Mononuclear cell (primary cell): ENCODE measurements around the gene ARHGAP8. TPM values are rescaled to one million over a fixed set of nuclear protein-coding genes. Genes with fewer than 3 reads are reported as not detected.

ENCODE experiments used
- H3K27me3 ChIP-seq: 2 replicates; pipeline ENCODE4 v1.6.0; 2011; ENCODE audit warnings: low read length, control low read depth; ENCODE audit not compliant: insufficient read depth
- H3K4me1 ChIP-seq: 2 replicates; pipeline ENCODE4 v1.5.1; 2011; ENCODE audit warnings: mild to moderate bottlenecking, low read length, control low read depth; ENCODE audit not compliant: insufficient read depth
- H3K4me3 ChIP-seq: 2 replicates; pipeline ENCODE4 v1.5.1; 2011; ENCODE audit warnings: mild to moderate bottlenecking, low read length, moderate library complexity
- H3K9me3 ChIP-seq: 2 replicates; pipeline ENCODE4 v1.5.1; 2011; ENCODE audit warnings: low read depth, mild to moderate bottlenecking, control low read depth, low read length
- total RNA-seq: library from RNA; depleted of rRNA; stranded (reverse); fragments of >200 nt; gene quantifications from one replicate; pipeline ENCODE4 v1.2.3, GENCODE V29; 2012

ARHGAP8 gene
- total RNA-seq: 5.4 TPM

GRCh38 chr22:44752285-44753188 lies at the start of gene ARHGAP8:
Gene ARHGAP8, plus strand, starts transcription at chr22:44752575. Its CDS starts 33,953 bp downstream, at chr22:44786528.
- Histone ChIP-seq H3K4me3 (no peak within 1 kb of the TSS), H3K27me3 (peaks cover 39% of the 10 kb centered on the region), H3K9me3 (no peaks in the 10 kb centered on the region), H3K4me1 (peaks cover 3% of the 10 kb centered on the region)

GRCh38 chr22:44703255-44703870 lies 49.0 kb upstream of the ARHGAP8 start:
- H3K27me3 ChIP-seq: peaks cover 6% of the 10 kb centered on the region
- no peaks in the 10 kb centered on the region for H3K9me3 ChIP-seq
- no peak overlapping the region for H3K4me3 ChIP-seq
- peaks cover 25% of the 10 kb centered on the region for H3K4me1 ChIP-seq

GRCh38 chr22:44704159-44705021 lies 48.0 kb upstream of the ARHGAP8 start:
- Histone ChIP-seq H3K9me3 (no peaks in the 10 kb centered on the region), H3K4me3 (no peak overlapping the region), H3K4me1 (peaks cover 28% of the 10 kb centered on the region)

GRCh38 chr22:44705022-44705297 lies 47.4 kb upstream of the ARHGAP8 start:
- H3K4me1 ChIP-seq: peaks cover 32% of the 10 kb centered on the region
- peaks cover 6% of the 10 kb centered on the region for H3K27me3 ChIP-seq
- no peaks in the 10 kb centered on the region for H3K9me3 ChIP-seq
- no peak overlapping the region for H3K4me3 ChIP-seq

More at GRCh38 chr22:44704159-44705021, 48.0 kb upstream of the ARHGAP8 start:
- H3K27me3 ChIP-seq: peaks cover 6% of the 10 kb centered on the region

GRCh38 chr22:44706488-44706887 lies 45.9 kb upstream of the ARHGAP8 start:
- H3K4me3 ChIP-seq: no peak overlapping the region
- H3K4me1 ChIP-seq: peaks cover 43% of the 10 kb centered on the region
- no peaks in the 10 kb centered on the region for H3K9me3 ChIP-seq
- peaks cover 6% of the 10 kb centered on the region for H3K27me3 ChIP-seq

GRCh38 chr22:44707178-44707577 lies 45.2 kb upstream of the ARHGAP8 start:
- H3K27me3 ChIP-seq: peaks cover 6% of the 10 kb centered on the region
- peaks cover 39% of the 10 kb centered on the region for H3K4me1 ChIP-seq
- no peaks in the 10 kb centered on the region for H3K9me3 ChIP-seq
- H3K4me3 ChIP-seq: no peak overlapping the region

- peaks cover 35% of the 10 kb centered on the region for H3K4me1 ChIP-seq
- peaks cover 6% of the 10 kb centered on the region for H3K27me3 ChIP-seq
- no peaks in the 10 kb centered on the region for H3K9me3 ChIP-seq
- H3K4me3 ChIP-seq: no peak overlapping the region
Observed at GRCh38 chr22:44707752-44708151, 44.6 kb upstream of the ARHGAP8 start.

DNA sequence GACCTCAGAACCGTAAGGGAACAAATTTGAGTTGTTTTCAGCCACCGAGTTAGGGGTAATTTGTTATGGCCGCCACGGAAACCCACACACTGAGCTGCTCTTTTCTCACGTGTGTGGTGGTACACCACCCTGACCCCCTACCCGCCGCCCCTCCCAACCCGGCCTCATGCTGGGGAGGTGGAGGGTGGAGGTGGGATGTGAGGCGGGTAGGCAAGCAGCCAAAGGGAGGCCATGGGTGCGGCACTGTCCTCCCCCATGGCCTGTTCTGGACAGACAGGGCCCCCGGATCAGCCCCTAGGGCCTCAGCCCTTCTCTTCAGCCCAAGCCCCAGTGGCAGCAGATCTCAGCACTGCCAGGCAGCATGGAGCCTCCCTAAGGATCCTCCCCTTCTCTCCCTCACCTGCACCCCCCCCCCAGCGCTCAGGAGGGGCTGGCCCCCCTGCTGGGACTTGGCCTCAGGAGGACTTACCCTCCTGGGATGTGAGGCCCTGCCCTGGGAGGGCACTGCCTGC lies 42.4 kb upstream of the ARHGAP8 start:
- Histone ChIP-seq H3K4me1 (peaks cover 22% of the 10 kb centered on the region), H3K4me3 (no peak overlapping the region), H3K27me3 (no peaks in the 10 kb centered on the region), H3K9me3 (no peaks in the 10 kb centered on the region)

GRCh38 chr22:44710474-44711240 lies 41.7 kb upstream of the ARHGAP8 start:
- H3K4me1 ChIP-seq: peaks cover 22% of the 10 kb centered on the region
- H3K27me3 ChIP-seq: no peaks in the 10 kb centered on the region
- H3K9me3 ChIP-seq: no peaks in the 10 kb centered on the region
- no peak overlapping the region for H3K4me3 ChIP-seq

DNA sequence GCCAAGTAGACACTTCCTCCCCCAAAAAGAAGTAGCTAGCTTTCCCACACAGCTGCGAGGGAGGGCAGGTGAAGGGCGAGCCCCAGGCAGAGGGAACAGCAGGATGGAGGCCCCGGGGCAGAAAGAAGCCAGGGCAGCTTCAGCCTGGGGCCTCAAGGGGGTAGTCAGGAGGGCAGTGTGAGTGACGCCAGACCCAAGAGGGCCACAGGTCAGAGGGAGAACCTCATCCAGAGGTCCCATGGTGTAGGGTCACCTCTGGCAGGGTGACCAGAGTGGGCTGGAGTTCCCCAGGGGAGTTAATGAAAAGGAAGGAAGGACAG lies 41.2 kb upstream of the ARHGAP8 start:
- Histone ChIP-seq H3K4me3 (no peak overlapping the region), H3K9me3 (no peaks in the 10 kb centered on the region), H3K4me1 (peaks cover 22% of the 10 kb centered on the region), H3K27me3 (no peaks in the 10 kb centered on the region)

- Histone ChIP-seq H3K4me1 (peaks cover 22% of the 10 kb centered on the region), H3K4me3 (no peak overlapping the region), H3K27me3 (no peaks in the 10 kb centered on the region), H3K9me3 (no peaks in the 10 kb centered on the region)
Observed at GRCh38 chr22:44711690-44712555, 40.5 kb upstream of the ARHGAP8 start.

GRCh38 chr22:44712962-44713361 lies 39.4 kb upstream of the ARHGAP8 start:
- H3K4me3 ChIP-seq: no peak overlapping the region
- H3K27me3 ChIP-seq: no peaks in the 10 kb centered on the region
- H3K4me1 ChIP-seq: peaks cover 22% of the 10 kb centered on the region
- no peaks in the 10 kb centered on the region for H3K9me3 ChIP-seq

GRCh38 chr22:44714703-44715350 lies 37.5 kb upstream of the ARHGAP8 start:
- H3K4me3 ChIP-seq: no peak overlapping the region
- peaks cover 16% of the 10 kb centered on the region for H3K4me1 ChIP-seq
- H3K27me3 ChIP-seq: no peaks in the 10 kb centered on the region
- no peaks in the 10 kb centered on the region for H3K9me3 ChIP-seq
